ENCODE measurements around the gene OLFML1.
A peak's percentile ranks its signal among the peaks of the same experiment; 100 is the strongest.

The OLFML1 gene

GRCh38 chr11:7485186-7486097 is at the start of gene OLFML1:
OLFML1 (plus strand) TSS chr11:7485506; CDS start chr11:7485876, 370 bp downstream.
- no peak for DNase-seq (ENCODE audit: low spot score)

DNA sequence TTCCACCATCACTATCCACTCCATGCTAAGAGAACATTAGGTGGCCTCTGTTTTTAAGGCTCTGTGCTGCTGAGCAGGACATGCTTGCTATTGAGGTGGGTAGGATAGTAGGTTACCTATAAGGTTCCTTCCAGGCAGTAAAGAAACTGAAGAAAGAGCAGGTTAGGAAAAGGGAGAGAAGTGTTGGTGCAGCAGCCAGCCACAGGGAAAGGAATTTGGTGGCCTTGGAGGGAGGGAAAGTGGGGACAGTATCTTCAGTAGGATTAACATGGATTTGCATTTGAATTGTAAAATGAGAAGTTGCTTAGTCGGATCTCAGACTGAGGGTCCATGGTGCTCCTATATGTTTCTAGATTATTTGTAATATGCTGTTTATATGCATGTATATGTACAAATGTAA is 49.2 kb upstream of the OLFML1 start:
- no peak for DNase-seq (ENCODE audit: low spot score)

DNA sequence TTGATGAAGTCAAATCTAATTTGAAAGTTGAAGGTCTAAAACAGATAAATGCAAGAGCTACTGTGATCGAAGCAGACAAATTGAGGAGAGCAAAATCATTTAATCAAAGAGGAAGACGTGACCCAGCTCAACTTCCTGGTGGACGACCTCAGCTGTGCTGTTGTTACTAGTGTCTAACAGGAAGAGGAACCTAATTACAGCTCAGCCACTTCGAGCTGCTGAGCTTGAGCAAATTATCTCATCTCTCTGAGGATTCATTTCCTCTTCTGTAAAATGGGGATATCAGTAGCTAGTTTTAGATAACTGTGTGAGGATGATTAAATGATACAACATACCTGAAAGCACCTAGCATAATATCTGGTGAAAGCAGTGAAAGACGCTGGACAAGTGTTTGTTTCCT is 48.6 kb upstream of the OLFML1 start:
- no peak for DNase-seq (ENCODE audit: low spot score)

- no peak for DNase-seq (ENCODE audit: low spot score)
These were observed 47.6 kb upstream of the OLFML1 start for GRCh38 chr11:7437696-7438095.

- DNase-seq (ENCODE audit: low spot score): no peak
These were observed 45.5 kb upstream of the OLFML1 start for GRCh38 chr11:7439746-7440320.

DNA sequence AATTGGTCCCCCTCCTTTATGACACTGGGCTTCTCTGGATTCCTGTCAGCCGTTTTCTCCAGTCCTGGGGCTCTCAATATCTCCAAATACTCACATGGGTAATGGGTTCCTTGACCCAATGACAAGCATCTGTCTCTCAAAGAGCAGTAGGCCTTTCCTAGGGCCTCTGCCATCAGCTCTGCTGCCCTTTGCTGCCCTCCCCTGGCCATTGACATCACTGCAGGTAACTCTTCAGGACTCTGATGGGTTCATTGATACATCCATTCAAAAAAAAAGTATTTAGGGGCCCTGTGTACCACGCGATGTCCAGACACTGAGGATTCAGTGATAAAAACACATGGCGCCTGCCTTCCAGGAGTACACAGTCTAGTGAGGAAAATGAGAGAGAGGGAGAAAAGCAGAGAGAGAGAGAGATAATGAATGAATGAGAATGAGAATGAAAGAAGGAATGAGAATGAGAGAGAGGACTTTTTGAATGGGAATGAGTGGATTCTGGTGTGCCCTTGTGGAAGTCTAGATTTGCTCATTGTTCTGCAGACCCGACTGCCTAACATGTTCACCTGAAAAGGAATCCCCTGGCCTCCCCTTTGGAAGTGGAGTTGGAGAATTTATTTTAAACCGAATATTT is 42.6 kb upstream of the OLFML1 start:
- peak; percentile 54 for DNase-seq (ENCODE audit: low spot score)

DNA sequence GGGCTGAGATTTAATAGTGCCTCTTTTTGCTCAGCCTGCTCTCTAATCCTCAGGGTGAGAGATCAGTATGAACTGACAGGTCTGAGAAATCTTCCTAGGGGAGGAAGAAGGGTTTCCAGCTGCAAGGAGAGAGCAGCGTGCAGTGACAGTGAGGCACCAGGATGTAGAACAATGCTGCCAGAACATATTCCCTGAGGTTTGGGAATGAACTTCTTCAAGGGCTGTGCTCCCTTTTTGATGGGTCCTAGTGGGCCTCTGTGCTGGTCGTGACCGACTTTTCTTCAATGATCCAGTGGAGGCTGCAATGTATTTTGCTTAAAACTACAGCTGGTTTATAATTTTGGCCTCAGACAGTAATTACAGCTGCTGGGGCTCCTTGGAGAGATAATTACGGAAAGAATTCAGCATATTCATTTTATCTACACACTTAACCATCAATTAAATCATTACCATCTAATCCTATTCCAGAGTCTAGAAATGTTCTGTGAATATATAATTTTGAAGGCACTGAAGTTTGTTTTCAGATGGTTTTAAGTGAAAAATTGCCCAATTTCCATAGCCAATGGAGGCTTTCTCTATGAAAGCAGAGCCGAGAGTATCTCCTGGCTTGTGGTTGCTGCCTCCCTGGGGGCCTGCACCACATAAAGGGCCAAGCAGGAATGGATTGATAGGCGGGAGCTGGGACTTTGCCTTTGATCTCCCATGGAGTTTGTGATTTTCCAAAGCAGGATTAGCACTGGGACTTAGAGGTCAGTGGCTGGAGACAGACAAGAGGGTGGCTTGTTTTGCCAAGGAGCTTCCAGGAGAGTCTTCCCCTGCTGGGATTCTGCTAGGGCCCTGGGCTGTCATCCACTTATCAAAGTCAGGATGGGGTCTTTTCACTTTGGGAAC is 41.0 kb upstream of the OLFML1 start:
- DNase-seq (ENCODE audit: low spot score): no peak

DNA sequence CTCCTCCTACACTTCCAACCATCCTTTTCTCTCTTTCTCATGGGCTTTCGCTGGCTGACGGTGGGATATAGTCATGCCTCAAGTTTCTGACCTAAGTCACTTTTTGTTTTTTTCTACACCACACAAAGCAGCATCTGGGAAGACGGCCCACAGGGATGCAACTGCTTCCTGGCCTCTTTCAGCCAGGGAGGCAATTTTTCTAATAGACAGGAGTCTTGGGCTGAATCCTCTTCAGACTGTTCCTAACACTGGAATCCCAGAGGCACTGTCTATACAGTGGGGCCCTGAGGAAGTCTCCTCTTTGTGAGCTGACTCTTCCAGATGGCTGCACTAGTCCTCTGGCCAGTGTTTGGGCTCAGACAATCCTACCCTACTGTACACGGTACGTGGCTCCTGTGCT is 39.7 kb upstream of the OLFML1 start:
- no peak for DNase-seq (ENCODE audit: low spot score)

- no peak for DNase-seq (ENCODE audit: low spot score)
These were observed 37.1 kb upstream of the OLFML1 start for GRCh38 chr11:7448201-7448600.

GRCh38 chr11:7449211-7449840 is 36.0 kb upstream of the OLFML1 start:
- DNase-seq (ENCODE audit: low spot score): peak; percentile 4

DNA sequence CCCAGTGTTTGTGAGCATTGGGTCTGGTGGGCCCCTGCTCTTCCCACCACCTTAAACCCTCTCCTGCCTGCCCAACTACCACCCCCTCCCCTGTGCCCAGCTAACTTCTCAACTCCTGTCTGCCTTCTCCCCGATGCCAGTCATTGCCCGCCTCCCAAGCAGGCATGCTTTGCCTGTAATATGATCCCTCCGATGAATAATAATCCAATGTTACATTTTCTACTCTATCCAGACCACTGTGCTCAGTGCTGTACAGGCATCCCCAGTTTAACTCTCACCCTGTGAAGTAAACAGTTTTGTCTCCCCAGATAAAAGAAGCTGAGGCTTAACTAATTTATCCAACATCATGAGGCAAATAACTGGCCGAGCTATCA is 35.5 kb upstream of the OLFML1 start:
- DNase-seq (ENCODE audit: low spot score): no peak

DNA sequence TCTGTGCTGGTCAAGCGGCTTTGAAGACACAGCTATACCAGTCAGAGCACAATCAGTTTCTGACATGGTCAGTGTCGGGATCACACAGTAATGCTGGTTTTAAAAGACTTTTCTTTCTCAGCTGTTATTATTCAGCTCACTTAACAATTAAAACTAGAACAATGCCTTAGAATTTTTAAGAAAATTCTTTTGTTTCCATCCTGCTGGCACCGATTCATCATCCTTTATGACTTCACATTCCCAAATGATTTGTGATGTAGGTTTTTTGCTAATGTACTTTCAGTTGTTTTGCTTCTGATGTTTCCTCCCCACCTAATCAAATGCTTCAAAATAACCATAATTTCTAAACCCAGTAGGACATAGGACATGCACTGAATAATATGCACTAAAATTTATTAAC is 34.5 kb upstream of the OLFML1 start:
- DNase-seq (ENCODE audit: low spot score): no peak

DNA sequence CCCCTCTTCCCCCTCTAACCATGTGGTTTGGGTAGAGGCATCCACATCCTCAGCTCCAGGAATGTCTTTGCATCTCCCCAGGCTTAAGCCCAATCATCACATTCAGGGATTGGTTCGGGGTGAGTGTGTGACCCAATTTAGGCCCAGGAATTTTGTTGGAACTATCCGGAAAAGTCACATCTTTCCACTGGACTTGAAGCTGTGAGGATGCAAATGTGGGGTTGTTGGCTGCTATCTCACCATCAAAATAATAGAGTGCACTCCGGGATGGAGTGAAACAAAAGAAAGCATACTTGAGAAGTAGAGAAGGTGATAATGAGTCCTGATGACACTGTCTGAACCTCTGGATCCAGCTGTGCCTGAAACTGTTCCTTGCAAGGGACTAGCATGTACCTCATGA is 33.8 kb upstream of the OLFML1 start:
- no peak for DNase-seq (ENCODE audit: low spot score)

GRCh38 chr11:7451952-7452494 is 33.3 kb upstream of the OLFML1 start:
- DNase-seq (ENCODE audit: low spot score): no peak

DNA sequence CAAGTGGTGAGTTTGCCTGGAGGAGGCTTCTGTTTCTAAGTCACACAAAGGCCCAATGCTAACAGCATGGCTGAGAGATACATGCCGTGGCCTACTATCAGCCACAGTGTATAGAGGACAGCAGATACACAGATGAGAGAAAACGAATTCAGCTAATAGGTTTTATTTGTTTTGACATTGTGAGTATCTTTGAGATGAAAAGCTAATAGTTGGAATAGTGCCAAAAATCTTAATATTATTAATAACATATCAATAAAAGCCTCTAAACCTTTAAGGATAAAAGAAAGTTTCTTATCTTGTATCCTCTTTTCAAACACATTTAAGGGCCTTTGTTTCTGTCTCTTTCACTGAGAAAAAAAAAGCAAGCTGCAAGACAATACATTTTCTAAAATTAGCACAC is 30.5 kb upstream of the OLFML1 start:
- no peak for DNase-seq (ENCODE audit: low spot score)

DNA sequence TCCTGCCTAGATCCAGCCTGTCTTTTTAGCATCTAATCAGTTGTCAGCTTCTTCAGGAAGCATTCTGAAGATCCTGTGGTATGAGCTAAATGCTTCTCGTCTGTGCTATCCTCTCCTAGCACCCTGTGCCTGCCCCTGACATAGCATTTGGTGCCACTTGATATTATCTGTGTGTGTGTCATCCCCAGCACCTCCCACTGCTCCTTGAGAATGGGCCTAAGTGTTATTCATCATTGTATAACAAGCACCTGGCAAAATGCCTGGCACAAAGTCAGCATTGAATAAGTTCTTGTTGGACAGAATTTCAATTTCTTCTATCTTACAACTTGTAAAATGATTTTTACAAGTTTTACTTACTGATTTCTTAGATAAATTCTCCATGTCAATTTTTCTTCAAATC is 28.1 kb upstream of the OLFML1 start:
- DNase-seq (ENCODE audit: low spot score): no peak

DNA sequence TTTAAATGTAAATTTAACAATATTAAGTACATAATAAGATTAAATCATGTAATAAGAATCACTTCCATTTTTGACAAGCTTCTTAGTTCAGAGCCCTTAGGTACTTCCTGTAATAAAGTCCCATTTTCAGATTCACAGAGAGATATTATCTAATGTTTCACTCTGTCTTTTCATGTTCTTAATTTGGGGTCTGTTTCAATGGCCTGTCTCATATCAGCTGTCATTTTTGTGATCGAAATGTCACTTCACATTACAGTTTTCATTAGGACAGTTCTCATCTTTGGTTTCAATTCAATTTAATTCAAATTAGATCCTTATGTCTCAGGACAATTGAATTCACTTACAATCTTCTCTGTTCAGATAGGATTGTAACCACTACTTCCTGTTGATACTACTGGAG is 22.6 kb upstream of the OLFML1 start:
- no peak for DNase-seq (ENCODE audit: low spot score)

DNA sequence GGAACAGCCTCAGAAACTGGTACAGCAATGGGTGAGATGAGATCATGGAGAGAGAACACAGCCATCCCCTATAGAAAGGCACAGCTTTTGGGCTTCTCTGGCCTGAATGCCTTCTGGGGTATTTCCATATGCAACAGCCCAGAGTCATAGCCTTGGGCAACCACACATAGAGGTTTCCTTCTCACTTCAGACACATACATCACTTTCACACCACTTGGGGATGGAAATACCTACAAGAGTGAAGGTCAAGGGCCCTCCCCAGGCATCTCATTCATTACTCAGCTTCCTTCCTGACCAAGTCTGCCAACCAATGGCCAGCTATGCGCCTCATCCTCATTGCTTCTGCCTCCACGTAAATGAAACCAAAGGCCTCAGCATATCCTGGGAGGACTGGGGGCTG is 17.7 kb upstream of the OLFML1 start:
- DNase-seq (ENCODE audit: low spot score): no peak

DNA sequence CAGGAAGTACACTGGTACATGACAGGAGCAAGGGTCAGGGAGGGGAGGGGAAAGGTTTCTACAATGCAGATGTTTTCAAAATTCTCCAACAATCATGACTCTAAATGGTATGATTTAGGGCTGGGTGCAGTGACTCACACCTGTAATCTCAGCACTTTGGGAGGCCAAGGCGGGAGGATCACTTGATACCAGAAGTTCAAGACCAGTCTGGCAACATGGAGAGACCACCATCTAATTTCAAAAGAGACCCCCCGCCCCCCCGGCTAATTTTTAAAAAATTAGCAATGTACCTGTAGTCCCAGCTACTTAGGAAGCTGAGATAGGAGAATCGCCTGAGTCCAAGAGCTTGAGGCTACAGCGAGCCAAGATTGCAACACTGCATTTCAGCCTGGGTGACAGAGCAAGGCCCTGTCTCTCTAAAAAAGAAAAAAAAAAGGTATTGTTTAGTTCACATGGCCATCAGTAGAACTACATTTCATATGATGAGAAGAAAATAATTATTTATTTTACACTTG is 15.9 kb upstream of the OLFML1 start:
- no peak for DNase-seq (ENCODE audit: low spot score)

DNA sequence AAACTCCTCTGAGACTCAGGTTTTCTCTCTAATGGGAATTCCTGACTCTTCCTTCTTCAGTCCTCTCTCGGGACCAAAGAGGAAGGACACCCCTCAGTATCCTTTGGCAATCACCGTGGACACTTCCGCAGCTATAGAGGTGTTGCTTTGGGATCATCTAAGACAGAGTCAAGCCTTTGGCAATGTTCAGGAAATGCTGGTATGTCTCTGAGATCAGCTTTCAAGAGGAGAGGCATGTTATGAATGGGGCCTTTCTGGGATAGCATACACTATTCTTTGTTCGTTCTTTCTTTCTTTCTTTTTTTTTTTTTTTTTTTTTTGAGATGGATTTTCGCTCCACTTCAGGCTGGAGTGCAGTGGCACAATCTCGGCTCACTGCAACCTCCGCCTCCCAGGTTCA is 14.2 kb upstream of the OLFML1 start:
- DNase-seq (ENCODE audit: low spot score): no peak

- no peak for DNase-seq (ENCODE audit: low spot score)
These were observed 11.6 kb upstream of the OLFML1 start for GRCh38 chr11:7473717-7474116.

All from LoVo (cell line).